A549 (cell line): Measurements from ENCODE around the gene GTF3C1.

Experiments used
- CTCF ChIP-seq: fragments of >200 bp; sonication (Bioruptor Twin); formaldehyde crosslinking; IDR thresholded peaks from 3 replicates; pipeline ENCODE4 v1.5.1; 2016
- MYC ChIP-seq: IDR thresholded peaks from 2 replicates; pipeline ENCODE4 v1.6.1; 2012; ENCODE audit warnings: mild to moderate bottlenecking, inconsistent platforms, low read length, improper control_type of control experiment, borderline replicate concordance
- PBX3 ChIP-seq: IDR thresholded peaks from 2 replicates; pipeline ENCODE4 v1.6.1; 2012
- POLR2A ChIP-seq: IDR thresholded peaks from 2 replicates; pipeline ENCODE4 v1.6.1; 2012; ENCODE audit warnings: mild to moderate bottlenecking, low read length
- RAD21 ChIP-seq, 2 experiments: fragments of >200 bp in 1 of 2; sonication (Bioruptor Twin) in 1 of 2; formaldehyde crosslinking in 1 of 2; IDR thresholded peaks in 1 of 2; conservative IDR thresholded peaks in 1 of 2; 2 replicates in 1 of 2; 3 replicates in 1 of 2; pipeline ENCODE4 v1.6.1; 2012 to 2018; ENCODE audit warnings: inconsistent platforms in 1 of 2
- RFX5 ChIP-seq: fragments of 450-650 bp; IDR thresholded peaks from 2 replicates; pipeline ENCODE4 v1.7.1; 2014; ENCODE audit warnings: antibody characterized with exemption, mild to moderate bottlenecking, moderate library complexity
- TFCP2L1 ChIP-seq: fragments of 250-450 bp; sonication (Bioruptor Pico); IDR thresholded peaks from 2 replicates; pipeline ENCODE4 v1.5.0; 2021; ENCODE audit warnings: mild to moderate bottlenecking

- TF ChIP-seq RAD21 (conservative IDR thresholded peaks at IDR 0.05 in 1 of 2, IDR thresholded peaks at IDR 0.05 in 1 of 2), result no peak
- TF ChIP-seq CTCF, result no peak
- no peak for TF ChIP-seq POLR2A
- TF ChIP-seq MYC, result no peak
- TF ChIP-seq TFCP2L1 (CRISPR knock-in tag), result no peak
- no peak for TF ChIP-seq RFX5
- no peak for TF ChIP-seq PBX3
These were observed 100.9 kb downstream of the GTF3C1 start for GRCh38 chr16:27448532-27449433.
